ENCODE data around the gene BLZF1. TPM values are rescaled to one million over a fixed set of nuclear protein-coding genes. Genes with fewer than 3 reads are reported as not detected.

Gene BLZF1
- total RNA-seq (20.1 and 21.3 TPM in 2 replicates), polyA plus RNA-seq (5.9 and 8.4 TPM in 2 replicates), polyA minus RNA-seq (3.9 and 5.1 TPM in 2 replicates)
- 22.5 TPM for total RNA-seq (2013)

- ATAC-seq (ENCODE audit: low read depth) (peak; percentile 99), DNase-seq (peak; percentile 97)
- Histone ChIP-seq H3K9me3 (ENCODE audit: control extremely low read depth in 1 of 3, control insufficient read depth in 2 of 3, insufficient read depth in 1 of 3, low read length in 2 of 3) (no peaks in the 10 kb centered on the region), H3K27me3 (replicated peaks in 1 of 4; ENCODE audit: control extremely low read depth in 1 of 4, control insufficient read depth in 3 of 4, insufficient read depth in 4 of 4, low read length in 3 of 4) (no peaks in the 10 kb centered on the region), H3K4me1 (ENCODE audit: control insufficient read depth in 2 of 2, insufficient read depth in 2 of 2, low read length in 2 of 2) (peaks cover 6 to 12% of the 10 kb centered on the region in 2 donors), H3K79me2 (ENCODE audit: control insufficient read depth, insufficient read depth, low read length) (peaks cover 42% of the 10 kb centered on the region), H2AFZ (ENCODE audit: insufficient read depth, low read depth, low read length, poor library complexity, severe bottlenecking) (peak within 1 kb of the TSS; percentile 92), H3K27ac (ENCODE audit: low read length in 2 of 2) (peak within 1 kb of the TSS; percentile 66 to 86), H3K36me3 (replicated peaks in 1 of 2; ENCODE audit: control extremely low read depth in 1 of 2, control insufficient read depth in 1 of 2, extremely low read depth in 1 of 2, insufficient read depth in 2 of 2, low read length in 1 of 2) (no peaks in the 10 kb centered on the region), H3K9ac (ENCODE audit: low read length) (peak within 1 kb of the TSS; percentile 89), H3K4me3 (ENCODE audit: control extremely low read depth in 1 of 5, extremely low read depth in 1 of 5, insufficient read depth in 1 of 5, low read depth in 2 of 5, low read length in 4 of 5) (peak within 1 kb of the TSS; percentile 66 to 100 (median 92)), H3K4me2 (replicated peaks; ENCODE audit: low read depth, low read length, poor library complexity, severe bottlenecking) (peak within 1 kb of the TSS; percentile 81), H4K20me1 (ENCODE audit: control insufficient read depth, insufficient read depth, low read length, poor library complexity, severe bottlenecking) (no peaks in the 10 kb centered on the region)
- TF ChIP-seq CTCF (IDR thresholded peaks at IDR 0.05) = no peak
- no peak for TF ChIP-seq EZH2 (IDR thresholded peaks at IDR 0.05; ENCODE audit: borderline replicate concordance, insufficient read depth, low read depth, low read length, poor library complexity, severe bottlenecking)
- Mint-ChIP-seq H3K27me3 (no peaks in the 10 kb centered on the region), H3K9me3 (ENCODE audit: insufficient read depth) (no peaks in the 10 kb centered on the region), H3K4me1 (peaks cover 12% of the 10 kb centered on the region), H3K27ac (no peak within 1 kb of the TSS), H3K4me3 (peak within 1 kb of the TSS; percentile 42)
- under 1% methylated on average over 29 of the region's 37 CpGs for WGBS (ENCODE audit: insufficient coverage)
- intact Hi-C loops (cut with micrococcal nuclease) = loop anchor here (1.0 to 5.0 kb wide), 13 partner anchors 118 to 1431 kb away; partner anchors contain the start of genes ATP1B1, DCAF6, GORAB and KIFAP3
- POLR2A ChIA-PET = interaction anchor here (0.6 to 1.2 kb wide), 3 partner anchors 526 to 1130 kb away, joined by 3 to 5 read pairs (median 4); partner anchors contain the start of gene SCYL3
- CTCF ChIA-PET = interaction anchor here (0.5 to 2.0 kb wide), 8 partner anchors 10 to 1196 kb away, joined by 3 to 13 read pairs (median 4); partner anchors contain the start of genes METTL18 and SCYL3
These were observed at the start of gene BLZF1, which contains the start of gene NME7 for GRCh38 chr1:169367686-169368405. BLZF1 (plus strand) TSS chr1:169368195; CDS start chr1:169369523, 1,328 bp downstream. NME7 (minus strand) TSS chr1:169367797; CDS start chr1:169367710, 87 bp downstream.
